ENCODE results near the gene TUBB4B.

- no peak for TF ChIP-seq CTCF (conservative IDR thresholded peaks at IDR 0.05; ENCODE audit: low read depth, low read length)
- no peak for TF ChIP-seq EZH2 (IDR thresholded peaks at IDR 0.05; ENCODE audit: borderline replicate concordance, low read depth, low read length, poor library complexity, severe bottlenecking)
These were observed 35.6 kb downstream of the TUBB4B start for GRCh38 chr9:137276473-137277328.
